GM18511 (cell line): ENCODE results near the gene DUSP12.

Experiments
- ATAC-seq: cut with Tn5 transposase; IDR thresholded peaks from one replicate; pipeline ENCODE4 v1.9.1; 2021; ENCODE audit warnings: mild to moderate bottlenecking, moderate library complexity; ENCODE audit not compliant: unreplicated experiment

Gene DUSP12

DNA sequence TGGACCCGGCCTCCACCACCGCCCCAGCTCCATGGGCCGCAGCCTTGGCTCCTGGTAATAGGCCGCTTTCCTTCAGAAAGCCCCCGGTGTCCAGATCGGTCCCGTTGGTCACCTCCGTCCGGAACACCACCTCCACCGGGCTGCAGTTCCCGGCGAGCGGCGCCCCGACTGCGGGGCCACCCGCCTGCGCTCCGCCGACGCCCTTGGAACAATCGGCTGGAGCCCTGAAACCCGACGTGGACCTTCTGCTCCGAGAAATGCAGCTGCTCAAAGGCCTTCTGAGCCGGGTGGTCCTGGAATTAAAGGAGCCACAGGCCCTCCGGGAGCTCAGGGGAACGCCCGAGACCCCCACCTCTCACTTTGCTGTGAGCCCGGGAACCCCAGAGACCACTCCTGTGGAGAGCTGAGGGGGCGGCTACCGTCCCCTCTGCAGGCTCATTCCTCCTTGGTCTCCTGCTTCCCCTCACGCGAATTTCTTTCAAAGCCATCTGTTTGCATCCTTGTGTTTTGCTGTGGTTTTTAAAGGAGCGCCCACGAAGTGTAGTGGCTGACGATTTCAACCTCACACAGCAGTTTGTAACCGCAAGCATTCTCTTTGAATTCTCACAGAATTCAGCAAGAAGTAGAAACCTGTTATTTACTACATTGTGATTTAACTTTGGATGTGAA, 22.2 kb upstream of the DUSP12 start:
- peak; percentile 8 for ATAC-seq

DNA sequence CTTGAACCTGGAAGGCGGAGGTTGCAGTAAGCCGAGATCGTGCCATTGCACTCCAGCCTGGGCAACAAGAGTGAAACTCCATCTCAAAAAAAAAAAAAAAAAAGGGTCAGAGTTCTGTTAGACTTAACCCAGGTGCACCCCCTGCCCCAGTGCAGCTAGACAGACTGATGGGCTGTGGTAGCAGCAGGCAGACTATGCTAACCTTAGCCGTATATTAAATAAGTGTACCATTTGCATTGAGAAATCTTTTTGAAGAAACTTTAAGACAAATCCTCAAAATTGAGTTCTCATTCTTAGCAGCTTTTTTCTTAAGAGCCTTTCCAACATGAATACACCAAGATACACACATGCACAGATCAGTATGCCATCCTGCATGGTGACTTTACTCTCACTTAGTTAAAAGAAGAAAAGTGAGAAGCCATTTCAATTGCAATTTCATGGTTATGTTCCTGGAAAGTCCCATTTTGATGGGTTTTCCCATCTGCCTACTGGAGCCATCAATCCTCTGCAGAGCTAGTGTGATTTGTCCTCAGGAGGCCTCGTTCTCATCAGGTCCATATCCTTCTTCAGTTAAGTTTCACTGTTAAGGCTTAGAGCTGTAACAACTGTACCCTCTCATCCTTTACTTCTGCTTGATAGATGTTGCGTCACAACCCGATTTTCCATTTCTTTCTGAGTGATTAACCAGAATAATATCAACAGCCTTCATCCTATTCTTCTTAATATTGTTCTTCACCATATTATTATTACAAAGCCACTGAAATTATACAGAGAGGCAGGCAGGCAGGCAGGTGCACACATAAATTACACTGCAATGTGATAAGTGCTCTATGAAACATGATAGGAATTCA, 21.0 kb upstream of the DUSP12 start:
- no peak for ATAC-seq

DNA sequence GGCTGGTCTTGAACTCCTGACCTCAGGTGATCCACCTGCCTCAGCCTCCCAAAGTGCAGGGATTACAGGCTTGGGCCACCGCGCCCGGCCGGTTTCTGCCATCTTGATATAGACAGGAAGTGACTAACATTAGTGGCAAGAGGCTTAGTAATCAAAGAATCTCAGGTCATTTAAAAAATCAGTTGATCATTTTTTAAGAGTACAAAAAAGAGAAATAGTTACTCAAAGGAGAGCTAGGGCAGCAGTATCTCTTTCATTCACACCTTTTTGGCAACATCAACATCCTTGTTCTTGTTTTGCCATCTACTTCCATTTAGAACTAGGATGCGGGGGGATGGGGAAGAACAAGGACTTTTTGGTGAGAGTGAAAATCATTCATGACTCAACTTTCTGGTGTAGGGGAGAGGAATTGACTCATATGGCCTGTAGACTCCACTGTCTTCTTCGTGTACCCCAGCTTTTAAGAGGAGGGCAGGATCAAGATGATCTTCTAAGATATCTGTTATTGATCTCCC, 19.5 kb upstream of the DUSP12 start:
- ATAC-seq, result no peak

DNA sequence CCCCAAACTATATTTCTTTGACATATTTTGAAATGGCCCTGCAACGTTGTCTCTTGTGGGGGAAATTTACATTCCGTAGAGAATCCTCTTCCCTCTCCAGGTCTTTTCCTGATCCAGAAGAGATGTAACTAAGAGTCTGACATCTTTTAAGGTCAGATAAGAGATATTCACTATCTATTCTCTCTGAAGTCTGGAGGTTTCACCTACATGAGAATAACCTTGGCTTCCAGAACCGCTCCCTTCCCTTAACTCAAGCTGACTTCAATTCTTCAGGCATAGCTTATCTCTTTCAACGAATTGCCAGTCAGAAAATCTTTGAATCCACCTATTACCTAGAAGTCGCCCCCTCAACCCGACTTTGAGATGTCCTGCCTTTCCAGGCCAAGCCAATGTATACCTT, 18.3 kb upstream of the DUSP12 start:
- no peak for ATAC-seq

DNA sequence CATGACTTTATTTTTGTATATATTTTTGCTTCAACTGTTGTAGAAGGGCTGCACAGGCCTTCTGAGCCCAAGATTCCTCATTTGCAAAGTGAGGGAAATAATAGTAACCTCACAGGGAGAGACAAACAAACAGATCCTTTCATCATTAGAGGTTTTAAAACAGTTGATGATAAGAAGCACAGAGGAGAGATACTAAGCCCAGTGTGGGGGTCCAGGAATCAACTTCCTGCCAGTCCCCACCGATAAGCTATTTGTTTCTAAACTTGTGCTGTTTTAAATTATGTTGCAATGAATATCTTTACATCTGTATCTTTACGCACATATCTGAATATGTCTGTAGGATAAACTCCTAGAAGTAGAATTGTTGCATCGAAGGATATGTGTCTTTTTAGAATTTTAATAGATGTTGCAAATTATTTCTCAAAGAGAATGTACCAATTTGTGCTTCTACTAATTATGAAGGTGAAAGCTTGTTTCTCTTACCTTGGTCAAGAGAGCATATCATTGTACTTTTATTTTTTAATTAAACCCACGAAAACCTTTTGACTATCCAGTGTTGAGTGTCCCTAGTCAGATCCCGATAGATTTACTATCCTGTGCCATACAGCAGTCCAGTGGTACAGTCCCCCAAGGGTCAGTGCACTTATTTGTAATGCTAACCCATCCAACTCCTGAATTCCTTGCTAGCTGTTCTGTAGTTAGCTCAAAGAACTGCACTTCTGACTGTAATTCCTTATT, 17.4 kb upstream of the DUSP12 start:
- no peak for ATAC-seq

DNA sequence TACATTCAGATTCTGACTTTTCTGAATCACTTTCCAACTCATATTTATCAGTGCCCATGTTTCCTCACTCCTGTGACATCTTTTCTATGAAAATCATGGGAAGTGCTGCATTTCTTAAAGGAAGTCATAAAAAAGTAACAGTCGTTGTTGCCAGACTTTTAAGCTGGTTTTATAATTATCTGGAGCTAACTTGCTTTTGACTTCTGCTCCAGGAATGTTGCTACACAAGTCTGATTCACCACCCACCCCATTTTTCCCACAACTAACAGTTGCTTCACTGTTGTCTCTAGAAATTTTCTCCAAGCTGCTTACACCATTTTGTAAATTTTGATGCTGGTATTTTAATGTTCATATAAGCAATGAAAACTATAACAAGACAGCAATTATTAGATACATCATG, 16.1 kb upstream of the DUSP12 start:
- ATAC-seq, result no peak

DNA sequence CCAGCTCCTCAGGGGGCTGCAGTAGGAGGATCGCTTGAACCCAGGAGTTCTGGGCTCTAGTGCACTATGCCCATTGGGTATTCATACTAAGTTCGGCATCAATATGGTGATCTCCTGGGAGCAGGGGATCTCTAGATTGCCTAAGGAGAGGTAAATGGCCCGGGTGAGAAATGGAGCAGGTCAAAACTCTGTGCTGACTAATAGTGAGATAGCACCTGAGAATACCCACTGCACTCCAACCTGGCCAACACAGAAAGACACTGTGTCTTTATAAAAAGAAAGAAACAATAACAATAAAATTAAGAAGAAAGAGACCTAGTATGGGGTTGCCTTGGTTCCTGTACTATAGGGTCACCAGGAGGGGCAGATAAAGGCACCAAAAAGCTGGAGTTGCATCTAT, 13.7 kb upstream of the DUSP12 start:
- no peak for ATAC-seq

DNA sequence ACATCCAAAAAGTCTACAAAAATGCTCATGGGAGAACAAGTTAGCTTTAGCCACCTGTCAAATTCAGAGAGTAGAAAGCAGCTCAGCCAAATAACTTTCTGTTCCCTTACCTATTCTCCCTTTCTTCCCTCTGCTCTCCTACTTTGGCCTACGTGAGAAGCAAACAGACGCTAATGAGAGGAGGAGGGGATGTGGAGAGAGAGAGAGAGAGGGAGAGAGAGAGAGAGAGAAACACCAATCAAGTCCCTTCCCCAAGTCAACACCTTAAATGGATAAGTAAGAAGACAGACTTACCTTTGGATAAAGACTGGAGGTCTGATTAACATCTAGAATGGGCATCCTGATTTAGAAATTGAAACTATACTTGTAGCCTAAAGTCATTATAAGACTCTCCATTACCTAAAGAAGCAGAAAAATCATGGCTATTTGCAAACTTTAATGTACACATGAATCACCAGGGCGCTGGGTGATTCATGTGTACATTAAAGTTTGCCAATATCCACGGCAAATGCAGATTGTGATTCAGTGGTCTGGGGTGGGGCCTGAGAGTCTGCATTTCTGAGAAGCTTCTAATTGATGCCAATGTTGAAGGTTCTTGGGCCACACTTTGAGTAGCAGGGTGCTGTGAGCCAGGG, 13.1 kb upstream of the DUSP12 start:
- ATAC-seq, result no peak

DNA sequence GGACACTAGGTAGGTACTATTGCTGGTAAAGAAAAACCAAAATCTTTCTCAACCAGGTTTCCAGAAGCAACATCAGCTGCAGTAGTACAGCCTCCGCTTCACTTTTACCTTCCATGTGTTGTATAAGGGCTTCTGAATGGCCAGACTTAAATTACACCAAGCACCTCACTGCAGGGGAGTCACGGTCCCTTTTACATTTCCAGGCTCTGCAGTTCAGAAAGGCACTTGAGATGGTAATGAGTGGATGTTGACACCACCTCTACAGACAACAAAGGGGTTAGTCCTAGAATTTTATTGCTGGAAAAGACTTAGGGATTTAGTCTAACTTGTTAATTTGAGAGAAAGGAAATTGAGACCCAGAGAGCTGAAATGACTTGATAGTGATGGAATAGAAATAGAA, 12.0 kb upstream of the DUSP12 start:
- ATAC-seq, result no peak

DNA sequence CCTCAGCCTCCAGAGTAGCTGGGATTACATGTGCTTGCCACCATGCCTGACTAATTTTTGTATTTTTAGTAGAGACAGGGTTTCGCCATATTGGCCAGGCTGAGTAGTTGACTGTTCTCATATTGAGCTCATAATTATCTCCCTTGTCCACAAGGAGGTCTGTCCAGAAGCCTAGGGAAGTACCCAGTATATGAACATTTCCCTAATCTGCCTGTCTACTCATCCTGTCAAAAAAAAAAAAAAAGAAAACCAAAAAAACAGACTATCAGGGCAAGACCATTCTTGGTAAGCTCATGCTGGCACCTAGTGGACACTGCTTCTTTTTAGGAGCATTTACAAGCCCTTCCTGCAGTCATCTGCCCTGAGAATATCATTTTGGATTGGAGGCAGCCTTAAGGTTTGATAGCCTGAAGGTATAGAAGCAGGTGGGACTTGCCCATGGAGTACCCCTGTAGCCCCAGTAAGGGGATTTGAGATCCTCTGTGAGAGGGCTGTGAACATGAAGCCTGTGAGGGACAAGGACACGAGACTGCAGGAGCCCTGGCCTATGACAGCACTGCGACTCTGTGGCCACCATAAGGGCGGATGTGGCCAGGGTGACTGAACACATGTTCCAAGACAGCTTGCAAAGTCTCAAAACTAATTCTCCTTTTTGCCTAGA, 10.8 kb upstream of the DUSP12 start:
- peak; percentile 73 for ATAC-seq

DNA sequence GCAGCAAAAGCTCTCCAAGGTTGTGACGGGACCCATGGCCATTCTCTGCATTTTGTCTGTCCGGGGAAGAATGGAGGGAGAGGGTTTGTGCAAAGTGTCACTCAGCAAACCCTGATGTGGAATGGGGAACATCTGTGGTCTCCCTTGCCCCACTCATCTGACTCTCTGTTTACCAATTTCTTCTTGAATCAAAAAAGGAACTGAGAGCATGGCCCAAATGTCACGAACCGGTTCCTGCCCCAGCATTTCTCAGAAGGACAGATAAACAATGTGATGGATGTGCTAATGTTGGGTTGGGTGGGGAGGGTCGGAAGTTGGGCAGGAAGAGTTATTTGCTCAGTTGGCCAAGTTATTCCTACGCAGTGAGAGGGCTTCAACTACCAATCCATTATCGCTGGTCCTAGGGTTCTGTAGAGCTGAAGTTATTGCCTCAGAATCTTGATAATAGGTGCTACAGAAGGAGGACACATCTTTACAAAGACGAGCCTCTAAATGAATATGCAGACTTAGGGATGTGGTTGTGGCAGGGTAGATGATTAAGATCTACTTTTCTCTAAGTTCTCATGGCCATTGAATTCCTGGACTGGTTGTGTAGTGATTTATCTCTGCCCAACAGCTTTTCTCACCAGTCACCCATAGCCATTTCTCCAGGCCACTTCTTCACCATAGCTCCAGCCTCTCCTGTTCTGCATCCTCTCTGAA, 9.6 kb upstream of the DUSP12 start:
- ATAC-seq, result peak; percentile 39

DNA sequence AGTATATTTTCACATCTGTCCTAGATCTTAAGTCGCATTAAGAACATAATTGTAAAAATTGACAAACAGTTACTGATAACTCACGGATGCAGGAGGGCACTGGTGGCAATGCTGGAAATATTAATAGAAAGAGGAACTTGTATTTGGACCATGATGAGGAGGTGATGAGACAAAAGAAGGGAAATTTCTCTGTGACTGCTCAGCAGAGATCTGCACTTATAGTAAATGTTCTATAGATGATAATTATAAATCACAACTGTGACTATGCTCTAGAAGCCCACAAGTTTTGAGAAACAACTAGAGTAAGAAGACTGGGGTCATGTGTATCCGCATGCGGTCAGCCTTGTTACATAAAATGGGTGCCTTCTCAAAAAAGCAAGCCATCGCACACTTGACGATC, 8.7 kb upstream of the DUSP12 start:
- no peak for ATAC-seq

DNA sequence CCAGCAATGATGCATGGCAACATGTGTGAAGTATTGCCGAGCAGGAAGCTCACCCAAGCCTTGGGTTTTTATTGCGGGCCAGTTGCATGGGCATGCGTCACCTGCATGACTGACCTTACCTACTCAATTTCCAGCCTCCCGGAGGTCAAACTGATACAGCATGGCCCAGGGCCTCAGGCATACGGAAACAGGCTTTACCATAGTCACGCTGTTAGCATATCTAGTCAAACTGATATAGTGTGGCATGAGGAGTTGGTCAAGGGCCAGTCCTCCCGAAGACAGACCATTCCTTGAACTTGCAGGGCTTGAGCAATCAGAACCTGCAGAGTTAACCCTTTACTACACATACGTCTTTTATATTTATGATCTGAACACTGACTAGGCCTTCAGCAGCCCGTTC, 6.4 kb upstream of the DUSP12 start:
- ATAC-seq, result no peak

DNA sequence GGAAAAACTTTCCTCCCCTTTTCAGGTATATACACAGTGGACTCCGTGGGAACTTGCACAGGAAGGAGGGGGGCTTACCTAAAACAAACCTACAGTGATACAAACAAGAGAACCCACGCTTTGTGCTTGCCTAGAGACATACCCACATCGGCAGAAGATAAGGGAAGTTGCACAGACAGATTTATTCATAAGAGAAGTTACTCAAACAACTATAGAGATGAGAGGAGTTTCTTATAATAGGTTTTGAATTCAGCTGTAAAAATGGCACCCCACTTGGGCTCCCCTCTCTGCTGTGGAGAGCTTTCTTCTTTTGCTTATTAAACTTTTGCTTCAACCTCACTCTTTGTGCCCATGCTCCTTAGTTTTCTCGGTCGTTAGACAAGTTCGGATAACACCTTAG, 1.8 kb upstream of the DUSP12 start:
- ATAC-seq, result no peak

DNA sequence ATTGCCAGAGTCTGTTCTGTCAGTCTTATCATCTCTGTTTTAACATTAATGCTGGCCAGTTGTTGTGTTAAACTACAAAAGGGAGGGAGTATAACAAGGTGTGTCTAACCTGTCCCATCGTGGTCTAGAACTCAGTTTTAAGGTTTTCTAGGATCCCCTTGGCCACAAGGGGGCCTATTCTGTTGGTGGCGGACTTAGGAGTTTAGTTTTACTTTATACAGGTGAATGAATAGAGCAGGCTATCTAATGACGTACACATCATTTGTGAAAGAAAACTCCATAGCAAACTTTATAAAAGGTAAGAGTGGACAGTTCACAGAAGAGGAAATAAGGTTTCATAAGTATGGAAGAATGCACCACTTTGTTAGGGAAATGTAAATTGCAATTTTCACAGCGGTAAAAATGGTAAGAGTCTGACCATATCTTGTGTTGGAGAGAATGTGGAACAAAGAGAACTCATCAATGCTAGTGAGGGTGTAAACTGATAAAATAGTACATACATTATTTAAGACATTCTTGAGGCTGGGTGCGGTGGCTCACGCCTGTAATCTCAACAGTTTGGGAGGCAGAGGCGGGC, 14.0 kb downstream of the DUSP12 start:
- ATAC-seq, result no peak

DNA sequence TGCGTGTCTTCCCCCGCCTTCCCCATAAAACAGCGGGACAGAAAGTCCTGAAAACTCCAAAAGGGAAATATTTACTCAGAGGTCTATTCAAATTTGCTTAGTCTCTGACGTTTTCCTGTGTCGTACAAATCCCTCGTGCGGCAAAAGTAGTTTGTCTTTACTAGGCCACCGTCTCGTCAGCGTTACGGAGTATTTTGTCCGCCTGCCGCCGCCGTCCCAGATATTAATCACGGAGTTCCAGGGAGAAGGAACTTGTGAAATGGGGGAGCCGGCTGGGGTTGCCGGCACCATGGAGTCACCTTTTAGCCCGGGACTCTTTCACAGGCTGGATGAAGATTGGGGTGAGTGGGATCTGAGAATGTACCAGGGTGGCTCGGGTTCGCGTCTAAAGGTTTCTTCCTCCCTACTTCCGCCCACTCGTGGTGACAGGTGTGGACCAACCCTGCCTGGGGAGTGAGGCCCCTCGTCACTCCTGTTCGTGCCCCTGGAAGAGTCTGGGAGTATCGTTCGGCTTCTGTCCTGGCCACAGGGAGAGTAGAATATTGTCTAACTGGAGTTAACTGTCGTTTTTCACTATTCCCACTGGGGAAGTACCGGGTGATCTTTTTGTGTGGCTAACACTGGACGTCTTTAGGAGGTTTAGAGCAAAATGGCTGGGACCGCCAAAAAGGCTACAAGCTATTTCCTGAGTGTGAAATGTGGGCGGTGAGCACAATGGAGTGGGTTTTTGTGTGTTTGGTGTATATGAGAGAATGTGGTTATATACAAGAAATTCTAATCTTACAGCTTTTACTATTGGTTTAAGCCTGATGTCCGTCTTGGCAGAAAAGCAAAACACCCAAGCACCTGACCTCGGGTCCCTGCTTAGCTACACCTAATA, 16.8 kb downstream of the DUSP12 start, which contains the start of gene ATF6:
TSS of gene ATF6 (plus strand) at position 219 of the 880 bp plus-strand sequence. CDS start at position 260, 41 bp downstream.
- peak; percentile 62 for ATAC-seq

DNA sequence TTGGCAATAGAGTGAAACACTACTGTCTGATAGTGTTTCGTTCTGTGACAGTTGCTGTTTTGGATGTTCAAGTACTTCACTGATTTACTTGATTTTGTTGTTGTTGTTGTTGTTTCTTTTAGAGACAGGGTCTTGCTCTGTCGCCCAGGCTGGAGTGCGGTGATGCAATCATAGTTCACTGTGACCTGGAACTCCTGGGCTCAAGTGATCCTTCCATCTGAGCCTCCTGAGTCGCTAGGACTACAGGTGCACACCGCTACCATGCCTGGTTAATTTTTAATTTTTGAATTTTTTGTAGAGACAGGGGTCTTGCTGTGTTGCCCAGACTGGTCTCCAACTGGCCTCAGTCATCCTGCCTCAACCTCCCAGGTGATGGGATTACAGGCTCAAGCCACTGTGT, 18.9 kb downstream of the DUSP12 start:
- no peak for ATAC-seq

DNA sequence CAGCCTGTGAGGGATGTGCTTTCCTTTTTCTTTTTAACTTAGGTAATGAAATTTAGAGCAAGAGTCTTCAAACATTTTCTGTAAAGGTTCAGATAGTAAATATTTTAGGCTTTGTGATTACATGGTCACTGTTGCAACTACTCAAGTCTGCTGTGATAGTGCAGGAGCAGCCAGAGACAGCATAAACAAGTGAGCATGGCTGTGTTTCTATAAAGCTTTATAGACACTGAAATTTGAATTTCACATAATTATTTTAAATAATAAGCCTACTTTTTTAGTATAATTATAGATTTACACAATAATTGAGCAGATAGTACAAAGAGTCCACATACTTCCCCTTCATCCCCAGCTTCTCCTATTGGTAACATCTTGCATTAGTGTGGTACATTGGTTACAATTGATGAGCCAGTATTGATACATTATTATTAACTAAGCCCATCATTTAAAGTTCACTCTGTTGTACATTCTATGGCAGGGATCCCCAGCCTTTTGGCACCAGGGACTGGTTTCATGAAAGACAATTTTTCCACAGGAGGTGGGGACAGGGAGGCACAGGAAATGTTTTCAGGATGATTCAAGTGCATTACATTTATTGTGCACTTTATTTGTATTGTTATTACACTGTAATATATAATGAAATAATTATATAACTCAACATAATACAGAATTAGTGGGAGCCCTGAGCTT, 19.5 kb downstream of the DUSP12 start:
- ATAC-seq, result no peak
